Neural cell (in vitro differentiated cells): ENCODE results near the gene PEF1. TPM values are rescaled to one million over a fixed set of nuclear protein-coding genes. Genes with fewer than 3 reads are reported as not detected.
A peak's percentile ranks its signal among the peaks of the same experiment; 100 is the strongest.

Experiments
- H2AFZ ChIP-seq: fragments of 200-600, 300-800 bp; sonication (generic), shearing (Covaris generic); 2 replicates; pipeline ENCODE4 v1.6.0; 2014; ENCODE audit warnings: low read depth, mild to moderate bottlenecking, antibody characterized with exemption, low read length, moderate library complexity
- H3F3A ChIP-seq: fragments of 200-600 bp; shearing (Covaris generic); 2 replicates; pipeline ENCODE4 v1.6.1; 2016; ENCODE audit warnings: mild to moderate bottlenecking, moderate library complexity, mixed read lengths, antibody characterized with exemption, low read length; ENCODE audit not compliant: insufficient read depth, poor library complexity, severe bottlenecking
- H3K27ac ChIP-seq: fragments of 200-600, 300-800 bp; sonication (generic), shearing (Covaris generic); 2 replicates; pipeline ENCODE4 v1.5.1; 2014; ENCODE audit warnings: mild to moderate bottlenecking, low read length, moderate library complexity
- H3K27me3 ChIP-seq: fragments of 300-800, 200-600 bp; sonication (generic), shearing (Covaris generic); 2 replicates; pipeline ENCODE4 v1.6.0; 2014; ENCODE audit warnings: mild to moderate bottlenecking, low read depth, low read length, moderate library complexity; ENCODE audit not compliant: insufficient read depth
- H3K36me3 ChIP-seq: fragments of 300-800, 200-600 bp; sonication (generic), shearing (Covaris generic); 2 replicates; pipeline ENCODE4 v1.5.1; 2014; ENCODE audit warnings: mild to moderate bottlenecking, antibody characterized with exemption, low read length, moderate library complexity; ENCODE audit not compliant: insufficient read depth
- H3K4me2 ChIP-seq: fragments of 300-800, 200-600 bp; sonication (generic), shearing (Covaris generic); 2 replicates; pipeline ENCODE4 v1.6.0; 2014; ENCODE audit warnings: mild to moderate bottlenecking, low read length
- H3K4me3 ChIP-seq: fragments of 300-800, 200-600 bp; sonication (generic), shearing (Covaris generic); 2 replicates; pipeline ENCODE4 v1.5.1; 2014; ENCODE audit warnings: mild to moderate bottlenecking, low read length, moderate library complexity
- H3K79me2 ChIP-seq: fragments of 200-600 bp; shearing (Covaris generic); replicated peaks from 2 replicates; pipeline ENCODE4 v1.6.0; 2014; ENCODE audit warnings: mild to moderate bottlenecking, low read length, moderate library complexity; ENCODE audit not compliant: insufficient read depth
- H3K9ac ChIP-seq: fragments of 300-800, 200-600 bp; sonication (generic), shearing (Covaris generic); 2 replicates; pipeline ENCODE4 v1.6.1; 2016; ENCODE audit warnings: mild to moderate bottlenecking, low read length, mixed read lengths
- H3K9me2 ChIP-seq: fragments of 200-600 bp; shearing (Covaris generic); 2 replicates; pipeline ENCODE4 v1.6.1; 2016; ENCODE audit warnings: mild to moderate bottlenecking, low read length, mixed read lengths; ENCODE audit not compliant: insufficient read depth
- H3K9me3 ChIP-seq: fragments of 200-600, 300-800 bp; sonication (generic), shearing (Covaris generic); 2 replicates; pipeline ENCODE4 v1.6.1; 2016; ENCODE audit warnings: mild to moderate bottlenecking, mixed run types, low read length, moderate library complexity, mixed read lengths
- H4K20me1 ChIP-seq: fragments of 200-600 bp; shearing (Covaris generic); 2 replicates; pipeline ENCODE4 v1.6.1; 2016; ENCODE audit warnings: mild to moderate bottlenecking, mixed run types; ENCODE audit not compliant: insufficient read depth
- EP300 ChIP-seq: fragments of 450-650 bp; conservative IDR thresholded peaks from 2 replicates; pipeline ENCODE4 v1.6.1; 2014; ENCODE audit warnings: antibody characterized with exemption, mild to moderate bottlenecking, moderate library complexity; ENCODE audit not compliant: poor library complexity, severe bottlenecking
- EZH2 ChIP-seq: fragments of 200-600, 300-800 bp; shearing (Covaris generic), sonication (generic); IDR thresholded peaks from 2 replicates; pipeline ENCODE4 v1.6.1; 2014; ENCODE audit warnings: antibody characterized with exemption, low read length, borderline replicate concordance, mild to moderate bottlenecking; ENCODE audit not compliant: insufficient read depth, poor library complexity, severe bottlenecking
- MXI1 ChIP-seq: fragments of 450-650 bp; conservative IDR thresholded peaks from 2 replicates; pipeline ENCODE4 v1.6.1; 2014; ENCODE audit warnings: antibody characterized with exemption, mild to moderate bottlenecking; ENCODE audit not compliant: poor library complexity, severe bottlenecking
- POLR2AphosphoS5 ChIP-seq: IDR thresholded peaks from 2 replicates; pipeline ENCODE4 v1.6.1; 2012
- RAD21 ChIP-seq: fragments of 450-650 bp; conservative IDR thresholded peaks from 2 replicates; pipeline ENCODE4 v1.6.1; 2014; ENCODE audit warnings: antibody characterized with exemption, mild to moderate bottlenecking, moderate library complexity
- SMC3 ChIP-seq: fragments of 450-650 bp; conservative IDR thresholded peaks from 2 replicates; pipeline ENCODE4 v1.6.1; 2014; ENCODE audit warnings: antibody characterized with exemption, mild to moderate bottlenecking, moderate library complexity; ENCODE audit not compliant: poor library complexity
- TAF1 ChIP-seq: IDR thresholded peaks from 2 replicates; pipeline ENCODE4 v1.6.1; 2012; ENCODE audit warnings: low read depth
- polyA plus RNA-seq: library from polyadenylated mRNA; depleted of rRNA; stranded (reverse); fragments of >200 nt; gene quantifications from 2 replicates; pipeline ENCODE4 v1.2.3, GENCODE V29; 2014
- TF ChIP-seq, protein P1 (sequence below): IDR thresholded peaks from 2 replicates; pipeline ENCODE4 v1.6.1; 2012; ENCODE audit warnings: borderline replicate concordance
- TF ChIP-seq, protein P2 (sequence below): fragments of 450-650 bp; IDR thresholded peaks from 2 replicates; pipeline ENCODE4 v1.5.1; 2014; ENCODE audit warnings: antibody characterized with exemption, mild to moderate bottlenecking, moderate library complexity; ENCODE audit not compliant: poor library complexity, severe bottlenecking

The PEF1 gene
- polyA plus RNA-seq, 1 donor from 2014 or later, result 48.2 TPM

GRCh38 chr1:31595836-31596736 lies 48.6 kb downstream of the PEF1 start:
- H4K20me1 ChIP-seq, result no peaks in the 10 kb centered on the region
- no peak overlapping the region for H3K27ac ChIP-seq
- H3K9me2 ChIP-seq, result no peaks in the 10 kb centered on the region
- no peak overlapping the region for H3K4me3 ChIP-seq
- no peak overlapping the region for H2AFZ ChIP-seq
- no peak for TF ChIP-seq EZH2
- no peak for TF ChIP-seq MXI1
- TF ChIP-seq POLR2AphosphoS5, result no peak
- no peak for TF ChIP-seq TAF1
- no peak for TF ChIP-seq RAD21
- TF ChIP-seq, protein P1, sequence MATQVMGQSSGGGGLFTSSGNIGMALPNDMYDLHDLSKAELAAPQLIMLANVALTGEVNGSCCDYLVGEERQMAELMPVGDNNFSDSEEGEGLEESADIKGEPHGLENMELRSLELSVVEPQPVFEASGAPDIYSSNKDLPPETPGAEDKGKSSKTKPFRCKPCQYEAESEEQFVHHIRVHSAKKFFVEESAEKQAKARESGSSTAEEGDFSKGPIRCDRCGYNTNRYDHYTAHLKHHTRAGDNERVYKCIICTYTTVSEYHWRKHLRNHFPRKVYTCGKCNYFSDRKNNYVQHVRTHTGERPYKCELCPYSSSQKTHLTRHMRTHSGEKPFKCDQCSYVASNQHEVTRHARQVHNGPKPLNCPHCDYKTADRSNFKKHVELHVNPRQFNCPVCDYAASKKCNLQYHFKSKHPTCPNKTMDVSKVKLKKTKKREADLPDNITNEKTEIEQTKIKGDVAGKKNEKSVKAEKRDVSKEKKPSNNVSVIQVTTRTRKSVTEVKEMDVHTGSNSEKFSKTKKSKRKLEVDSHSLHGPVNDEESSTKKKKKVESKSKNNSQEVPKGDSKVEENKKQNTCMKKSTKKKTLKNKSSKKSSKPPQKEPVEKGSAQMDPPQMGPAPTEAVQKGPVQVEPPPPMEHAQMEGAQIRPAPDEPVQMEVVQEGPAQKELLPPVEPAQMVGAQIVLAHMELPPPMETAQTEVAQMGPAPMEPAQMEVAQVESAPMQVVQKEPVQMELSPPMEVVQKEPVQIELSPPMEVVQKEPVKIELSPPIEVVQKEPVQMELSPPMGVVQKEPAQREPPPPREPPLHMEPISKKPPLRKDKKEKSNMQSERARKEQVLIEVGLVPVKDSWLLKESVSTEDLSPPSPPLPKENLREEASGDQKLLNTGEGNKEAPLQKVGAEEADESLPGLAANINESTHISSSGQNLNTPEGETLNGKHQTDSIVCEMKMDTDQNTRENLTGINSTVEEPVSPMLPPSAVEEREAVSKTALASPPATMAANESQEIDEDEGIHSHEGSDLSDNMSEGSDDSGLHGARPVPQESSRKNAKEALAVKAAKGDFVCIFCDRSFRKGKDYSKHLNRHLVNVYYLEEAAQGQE, result no peak
- no peak for TF ChIP-seq SMC3
- TF ChIP-seq, protein P2, sequence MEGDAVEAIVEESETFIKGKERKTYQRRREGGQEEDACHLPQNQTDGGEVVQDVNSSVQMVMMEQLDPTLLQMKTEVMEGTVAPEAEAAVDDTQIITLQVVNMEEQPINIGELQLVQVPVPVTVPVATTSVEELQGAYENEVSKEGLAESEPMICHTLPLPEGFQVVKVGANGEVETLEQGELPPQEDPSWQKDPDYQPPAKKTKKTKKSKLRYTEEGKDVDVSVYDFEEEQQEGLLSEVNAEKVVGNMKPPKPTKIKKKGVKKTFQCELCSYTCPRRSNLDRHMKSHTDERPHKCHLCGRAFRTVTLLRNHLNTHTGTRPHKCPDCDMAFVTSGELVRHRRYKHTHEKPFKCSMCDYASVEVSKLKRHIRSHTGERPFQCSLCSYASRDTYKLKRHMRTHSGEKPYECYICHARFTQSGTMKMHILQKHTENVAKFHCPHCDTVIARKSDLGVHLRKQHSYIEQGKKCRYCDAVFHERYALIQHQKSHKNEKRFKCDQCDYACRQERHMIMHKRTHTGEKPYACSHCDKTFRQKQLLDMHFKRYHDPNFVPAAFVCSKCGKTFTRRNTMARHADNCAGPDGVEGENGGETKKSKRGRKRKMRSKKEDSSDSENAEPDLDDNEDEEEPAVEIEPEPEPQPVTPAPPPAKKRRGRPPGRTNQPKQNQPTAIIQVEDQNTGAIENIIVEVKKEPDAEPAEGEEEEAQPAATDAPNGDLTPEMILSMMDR, result no peak
- TF ChIP-seq EP300, result no peak
- no peaks in the 10 kb centered on the region for H3K36me3 ChIP-seq
- H3K27me3 ChIP-seq, result no peaks in the 10 kb centered on the region
- no peaks in the 10 kb centered on the region for H3K9me3 ChIP-seq
- H3F3A ChIP-seq, result no peaks in the 10 kb centered on the region
- H3K4me2 ChIP-seq, result no peak overlapping the region
- no peaks in the 10 kb centered on the region for H3K79me2 ChIP-seq
- H3K9ac ChIP-seq, result no peak overlapping the region

- no peak overlapping the region for H3K4me2 ChIP-seq
- no peaks in the 10 kb centered on the region for H3K79me2 ChIP-seq
- no peaks in the 10 kb centered on the region for H3K9me3 ChIP-seq
- no peak overlapping the region for H3K27ac ChIP-seq
- H3K9me2 ChIP-seq, result no peaks in the 10 kb centered on the region
- TF ChIP-seq RAD21 (no peak), SMC3 (no peak), TAF1 (no peak), MXI1 (no peak), EP300 (no peak)
- TF ChIP-seq, protein P1, result no peak
- TF ChIP-seq, protein P2, result peak; percentile 43
- H4K20me1 ChIP-seq, result no peaks in the 10 kb centered on the region
- H3K27me3 ChIP-seq, result no peaks in the 10 kb centered on the region
- H3F3A ChIP-seq, result no peaks in the 10 kb centered on the region
- H2AFZ ChIP-seq, result no peak overlapping the region
- no peaks in the 10 kb centered on the region for H3K36me3 ChIP-seq
- no peak overlapping the region for H3K9ac ChIP-seq
- H3K4me3 ChIP-seq, result no peak overlapping the region
Measured at GRCh38 chr1:31593770-31594632, 50.7 kb downstream of the PEF1 start.
